HEK293 (cell line): ENCODE results near the gene ADRM1.

Experiments used
- CTCF ChIA-PET: fragments of 350-600 bp; formaldehyde crosslinking; extraction: SDS; loops from one replicate; lab custom pipeline; 2021; ENCODE audit warnings: antibody characterized with exemption; lab: Yijun Ruan, JAX
- POLR2A ChIA-PET: fragments of 300-600 bp; formaldehyde crosslinking; extraction: SDS; loops from one replicate; lab custom pipeline; 2020; ENCODE audit warnings: antibody characterized with exemption, inconsistent platforms; lab: Yijun Ruan, JAX
- H3K27ac ChIP-seq: fragments of 200-500 bp; sonication (Bioruptor generic); 2 replicates; pipeline ENCODE4 v1.5.1; 2014; ENCODE audit warnings: low read depth, low read length, control low read depth, inconsistent platforms; ENCODE audit errors: extremely low read depth
- H3K36me3 ChIP-seq, 2 experiments: fragments of 200-500 bp in 1 of 2; sonication (Bioruptor generic) in 1 of 2; 1 replicate in 1 of 2; 2 replicates in 1 of 2; pipeline ENCODE4 v1.5.1; 2014 to 2017; ENCODE audit warnings: inconsistent platforms in 2 of 2, low read length in 2 of 2; ENCODE audit not compliant: control insufficient read depth in 2 of 2, insufficient read depth in 1 of 2
- H3K4me1 ChIP-seq: fragments of 200-500 bp; sonication (Bioruptor generic); 2 replicates; pipeline ENCODE4 v1.5.1; 2014; ENCODE audit warnings: mild to moderate bottlenecking, low read length, inconsistent platforms; ENCODE audit not compliant: control insufficient read depth, insufficient read depth
- H3K4me3 ChIP-seq: 2 replicates; pipeline ENCODE4 v1.5.1; 2011; ENCODE audit warnings: low read depth, mild to moderate bottlenecking, control low read depth, low read length, moderate library complexity
- H3K9me3 ChIP-seq: fragments of 200-500 bp; sonication (Bioruptor generic); 2 replicates; pipeline ENCODE4 v1.5.1; 2014; ENCODE audit warnings: low read depth, low read length, inconsistent platforms; ENCODE audit not compliant: control insufficient read depth, insufficient read depth
- KLF10 ChIP-seq: fragments of 450-650 bp; IDR thresholded peaks from 2 replicates; pipeline ENCODE4 v1.5.1; 2018; ENCODE audit warnings: missing biosample characterization, mild to moderate bottlenecking, missing genetic modification characterization
- ZBTB6 ChIP-seq: fragments of 450-650 bp; formaldehyde crosslinking; IDR thresholded peaks from 2 replicates; pipeline ENCODE4 v1.5.1; 2017; ENCODE audit warnings: missing biosample characterization, missing genetic modification characterization
- ZNF133 ChIP-seq: fragments of 450-650 bp; formaldehyde crosslinking; IDR thresholded peaks from 2 replicates; pipeline ENCODE4 v1.5.1; 2016; ENCODE audit warnings: missing biosample characterization, missing genetic modification characterization
- ZNF266 ChIP-seq: fragments of 450-650 bp; formaldehyde crosslinking; IDR thresholded peaks from 2 replicates; pipeline ENCODE4 v1.5.1; 2016; ENCODE audit warnings: missing biosample characterization, missing genetic modification characterization, low read depth
- ZNF354C ChIP-seq: fragments of 450-650 bp; formaldehyde crosslinking; IDR thresholded peaks from 2 replicates; pipeline ENCODE4 v1.5.1; 2016; ENCODE audit warnings: missing biosample characterization, missing genetic modification characterization, low read depth, borderline replicate concordance
- ZNF394 ChIP-seq: fragments of 450-650 bp; formaldehyde crosslinking; IDR thresholded peaks from 2 replicates; pipeline ENCODE4 v1.5.1; 2016; ENCODE audit warnings: missing biosample characterization, missing genetic modification characterization, mild to moderate bottlenecking, moderate library complexity, borderline replicate concordance
- ZNF514 ChIP-seq: fragments of 450-650 bp; formaldehyde crosslinking; IDR thresholded peaks from 2 replicates; pipeline ENCODE4 v1.5.1; 2016; ENCODE audit warnings: missing biosample characterization, missing genetic modification characterization
- ZNF558 ChIP-seq: fragments of 450-650 bp; formaldehyde crosslinking; IDR thresholded peaks from 2 replicates; pipeline ENCODE4 v1.5.1; 2016; ENCODE audit warnings: missing biosample characterization, missing genetic modification characterization
- ZNF677 ChIP-seq: fragments of 450-650 bp; IDR thresholded peaks from 2 replicates; pipeline ENCODE4 v1.5.0; 2018; ENCODE audit warnings: missing biosample characterization, mild to moderate bottlenecking, missing genetic modification characterization, moderate library complexity
- ZSCAN16 ChIP-seq: fragments of 450-650 bp; formaldehyde crosslinking; IDR thresholded peaks from 2 replicates; pipeline ENCODE4 v1.5.1; 2016; ENCODE audit warnings: missing biosample characterization, missing genetic modification characterization
- ZSCAN4 ChIP-seq: fragments of 450-650 bp; formaldehyde crosslinking; IDR thresholded peaks from 2 replicates; pipeline ENCODE4 v1.5.1; 2017; ENCODE audit warnings: missing biosample characterization, missing genetic modification characterization
- TF ChIP-seq, protein P1 (sequence below): fragments of 450-650 bp; formaldehyde crosslinking; IDR thresholded peaks from 2 replicates; pipeline ENCODE4 v1.5.1; 2016; ENCODE audit warnings: missing biosample characterization, missing genetic modification characterization
- TF ChIP-seq, protein P2 (sequence below): fragments of 450-650 bp; formaldehyde crosslinking; IDR thresholded peaks from 2 replicates; pipeline ENCODE4 v1.5.1; 2017; ENCODE audit warnings: missing biosample characterization, missing genetic modification characterization
- TF ChIP-seq, protein P3 (sequence below): fragments of 450-650 bp; formaldehyde crosslinking; IDR thresholded peaks from 2 replicates; pipeline ENCODE4 v1.5.1; 2016; ENCODE audit warnings: missing biosample characterization, missing genetic modification characterization
- TF ChIP-seq, protein P4 (sequence below): IDR thresholded peaks from 2 replicates; pipeline ENCODE4 v1.6.1; 2011; ENCODE audit warnings: mild to moderate bottlenecking, low read depth, low read length, borderline replicate concordance

The ADRM1 gene

GRCh38 chr20:62323980-62324906 lies 21.4 kb downstream of the ADRM1 start:
- H3K27ac ChIP-seq, result no peak overlapping the region
- H3K36me3 ChIP-seq, result peaks cover 0 to 78% of the 10 kb centered on the region in 2 experiments; a peak in 2 of 3 replicates
- no peaks in the 10 kb centered on the region for H3K9me3 ChIP-seq
- H3K4me1 ChIP-seq, result no peaks in the 10 kb centered on the region
- POLR2A ChIA-PET, result interaction anchor here (0.5 kb wide), 1 partner anchor 538 kb away, joined by 3 read pairs; no protein-coding TSS in a partner anchor
- CTCF ChIA-PET, result interaction anchor here (0.6 kb wide), 1 partner anchor 111 kb away, joined by 3 read pairs; no protein-coding TSS in a partner anchor
- H3K4me3 ChIP-seq, result no peak overlapping the region
- TF ChIP-seq, protein P1, sequence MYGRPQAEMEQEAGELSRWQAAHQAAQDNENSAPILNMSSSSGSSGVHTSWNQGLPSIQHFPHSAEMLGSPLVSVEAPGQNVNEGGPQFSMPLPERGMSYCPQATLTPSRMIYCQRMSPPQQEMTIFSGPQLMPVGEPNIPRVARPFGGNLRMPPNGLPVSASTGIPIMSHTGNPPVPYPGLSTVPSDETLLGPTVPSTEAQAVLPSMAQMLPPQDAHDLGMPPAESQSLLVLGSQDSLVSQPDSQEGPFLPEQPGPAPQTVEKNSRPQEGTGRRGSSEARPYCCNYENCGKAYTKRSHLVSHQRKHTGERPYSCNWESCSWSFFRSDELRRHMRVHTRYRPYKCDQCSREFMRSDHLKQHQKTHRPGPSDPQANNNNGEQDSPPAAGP (tag by site-specific recombination), result no peak
- TF ChIP-seq, protein P2, sequence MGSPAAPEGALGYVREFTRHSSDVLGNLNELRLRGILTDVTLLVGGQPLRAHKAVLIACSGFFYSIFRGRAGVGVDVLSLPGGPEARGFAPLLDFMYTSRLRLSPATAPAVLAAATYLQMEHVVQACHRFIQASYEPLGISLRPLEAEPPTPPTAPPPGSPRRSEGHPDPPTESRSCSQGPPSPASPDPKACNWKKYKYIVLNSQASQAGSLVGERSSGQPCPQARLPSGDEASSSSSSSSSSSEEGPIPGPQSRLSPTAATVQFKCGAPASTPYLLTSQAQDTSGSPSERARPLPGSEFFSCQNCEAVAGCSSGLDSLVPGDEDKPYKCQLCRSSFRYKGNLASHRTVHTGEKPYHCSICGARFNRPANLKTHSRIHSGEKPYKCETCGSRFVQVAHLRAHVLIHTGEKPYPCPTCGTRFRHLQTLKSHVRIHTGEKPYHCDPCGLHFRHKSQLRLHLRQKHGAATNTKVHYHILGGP, result no peak
- TF ChIP-seq ZBTB6 (tag by site-specific recombination) (no peak), ZNF266 (tag by site-specific recombination) (no peak), ZSCAN4 (no peak), KLF10 (tag by site-specific recombination) (no peak), ZNF133 (no peak), ZNF677 (no peak), ZSCAN16 (no peak), ZNF558 (tag by site-specific recombination) (no peak), ZNF354C (tag by site-specific recombination) (no peak), ZNF394 (no peak), ZNF514 (tag by site-specific recombination) (no peak)
- TF ChIP-seq, protein P3, sequence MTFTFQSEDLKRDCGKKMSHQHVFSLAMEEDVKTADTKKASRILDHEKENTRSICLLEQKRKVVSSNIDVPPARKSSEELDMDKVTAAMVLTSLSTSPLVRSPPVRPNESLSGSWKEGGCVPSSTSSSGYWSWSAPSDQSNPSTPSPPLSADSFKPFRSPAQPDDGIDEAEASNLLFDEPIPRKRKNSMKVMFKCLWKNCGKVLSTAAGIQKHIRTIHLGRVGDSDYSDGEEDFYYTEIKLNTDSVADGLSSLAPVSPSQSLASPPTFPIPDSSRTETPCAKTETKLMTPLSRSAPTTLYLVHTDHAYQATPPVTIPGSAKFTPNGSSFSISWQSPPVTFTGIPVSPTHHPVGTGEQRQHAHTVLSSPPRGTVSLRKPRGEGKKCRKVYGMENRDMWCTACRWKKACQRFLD (tag by site-specific recombination), result no peak
- TF ChIP-seq, protein P4, sequence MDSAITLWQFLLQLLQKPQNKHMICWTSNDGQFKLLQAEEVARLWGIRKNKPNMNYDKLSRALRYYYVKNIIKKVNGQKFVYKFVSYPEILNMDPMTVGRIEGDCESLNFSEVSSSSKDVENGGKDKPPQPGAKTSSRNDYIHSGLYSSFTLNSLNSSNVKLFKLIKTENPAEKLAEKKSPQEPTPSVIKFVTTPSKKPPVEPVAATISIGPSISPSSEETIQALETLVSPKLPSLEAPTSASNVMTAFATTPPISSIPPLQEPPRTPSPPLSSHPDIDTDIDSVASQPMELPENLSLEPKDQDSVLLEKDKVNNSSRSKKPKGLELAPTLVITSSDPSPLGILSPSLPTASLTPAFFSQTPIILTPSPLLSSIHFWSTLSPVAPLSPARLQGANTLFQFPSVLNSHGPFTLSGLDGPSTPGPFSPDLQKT, result no peak
